ENCODE measurements around the gene RRP12. TPM values are rescaled to one million over a fixed set of nuclear protein-coding genes. Genes with fewer than 3 reads are reported as not detected.

The RRP12 gene
- total and polyA plus RNA-seq, 2 donors (not counting 3 experiments of a cell fraction or from before 2014, with no cell fraction given) = 13.6 to 35.8 TPM

DNA sequence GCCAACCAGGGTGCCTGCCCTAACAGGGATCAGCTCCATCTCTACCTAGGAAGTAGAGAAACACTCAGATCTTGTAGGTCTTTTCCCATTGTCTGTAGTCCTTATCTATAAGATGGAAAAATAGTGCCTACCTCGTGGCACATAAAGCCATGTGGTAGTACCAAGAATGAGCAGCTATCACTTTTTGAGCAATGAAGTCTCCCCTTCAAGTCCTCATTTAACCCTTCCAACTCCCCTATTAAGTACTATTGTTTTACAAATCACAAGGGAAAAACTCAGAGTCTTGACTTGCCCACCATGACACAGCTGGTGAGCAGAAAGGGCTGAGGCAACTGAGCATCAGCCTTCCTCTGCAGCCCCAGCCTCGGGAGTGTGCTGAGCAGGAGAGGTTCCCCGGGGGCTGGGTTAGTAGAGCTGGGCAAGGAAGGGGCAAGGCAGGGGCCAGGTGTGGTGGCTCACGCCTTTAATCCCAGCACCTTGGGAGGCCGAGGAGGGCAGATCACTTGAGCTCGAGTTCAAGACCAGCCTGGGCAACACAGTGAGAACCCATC is 69.9 kb downstream of the RRP12 start:
- TF ChIP-seq, protein P1, sequence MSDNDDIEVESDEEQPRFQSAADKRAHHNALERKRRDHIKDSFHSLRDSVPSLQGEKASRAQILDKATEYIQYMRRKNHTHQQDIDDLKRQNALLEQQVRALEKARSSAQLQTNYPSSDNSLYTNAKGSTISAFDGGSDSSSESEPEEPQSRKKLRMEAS (IDR thresholded peaks at IDR 0.05; ENCODE audit: insufficient read depth, insufficient read length) = no peak
- TF ChIP-seq EZH2 (IDR thresholded peaks at IDR 0.05; ENCODE audit: borderline replicate concordance, low read depth, low read length, severe bottlenecking) (no peak), FOS (IDR thresholded peaks at IDR 0.05; ENCODE audit: borderline replicate concordance, insufficient read depth, low read length) (no peak), POLR2A (IDR thresholded peaks at IDR 0.05; ENCODE audit: low read depth, low read length) (no peak), JUN (IDR thresholded peaks at IDR 0.05; ENCODE audit: borderline replicate concordance, insufficient read depth, insufficient read length, low read depth) (no peak), GATA2 (IDR thresholded peaks at IDR 0.05; ENCODE audit: insufficient read depth, insufficient read length, low read depth, low read length) (no peak), POLR2AphosphoS5 (IDR thresholded peaks at IDR 0.05; ENCODE audit: insufficient read depth, low read depth, low read length) (no peak), MYC (IDR thresholded peaks at IDR 0.05; ENCODE audit: low read depth, low read length) (no peak)
- TF ChIP-seq, protein P2, sequence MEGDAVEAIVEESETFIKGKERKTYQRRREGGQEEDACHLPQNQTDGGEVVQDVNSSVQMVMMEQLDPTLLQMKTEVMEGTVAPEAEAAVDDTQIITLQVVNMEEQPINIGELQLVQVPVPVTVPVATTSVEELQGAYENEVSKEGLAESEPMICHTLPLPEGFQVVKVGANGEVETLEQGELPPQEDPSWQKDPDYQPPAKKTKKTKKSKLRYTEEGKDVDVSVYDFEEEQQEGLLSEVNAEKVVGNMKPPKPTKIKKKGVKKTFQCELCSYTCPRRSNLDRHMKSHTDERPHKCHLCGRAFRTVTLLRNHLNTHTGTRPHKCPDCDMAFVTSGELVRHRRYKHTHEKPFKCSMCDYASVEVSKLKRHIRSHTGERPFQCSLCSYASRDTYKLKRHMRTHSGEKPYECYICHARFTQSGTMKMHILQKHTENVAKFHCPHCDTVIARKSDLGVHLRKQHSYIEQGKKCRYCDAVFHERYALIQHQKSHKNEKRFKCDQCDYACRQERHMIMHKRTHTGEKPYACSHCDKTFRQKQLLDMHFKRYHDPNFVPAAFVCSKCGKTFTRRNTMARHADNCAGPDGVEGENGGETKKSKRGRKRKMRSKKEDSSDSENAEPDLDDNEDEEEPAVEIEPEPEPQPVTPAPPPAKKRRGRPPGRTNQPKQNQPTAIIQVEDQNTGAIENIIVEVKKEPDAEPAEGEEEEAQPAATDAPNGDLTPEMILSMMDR (IDR thresholded peaks at IDR 0.05; ENCODE audit: extremely low read depth in 1 of 2, insufficient read depth in 1 of 2, low read depth in 1 of 2, low read length in 2 of 2) = no peak
- peaks cover 11% of the 10 kb centered on the region for H3K4me1 ChIP-seq (ENCODE audit: control insufficient read depth, extremely low read depth, insufficient read depth, low read length)
- ChIA-PET POLR2A (interaction anchor here (3.4 kb wide), 1 partner anchor 12 kb away, joined by 10 read pairs; the partner anchor contains the start of gene FRAT1), CTCF (interaction anchor here (1.5 to 4.4 kb wide), 6 partner anchors 8 to 259 kb away, joined by 4 to 73 read pairs (median 18); partner anchors contain the start of gene RRP12)
- peaks cover 0 to 5% of the 10 kb centered on the region in 2 experiments for H3K36me3 ChIP-seq (ENCODE audit: control insufficient read depth in 2 of 2, extremely low read depth in 1 of 2, insufficient read depth in 2 of 2, low read length in 2 of 2)
- intact Hi-C loops (cut with micrococcal nuclease) = loop anchor here (10.0 kb wide), 1 partner anchor 256 kb away; no protein-coding TSS in a partner anchor
- H3K9ac ChIP-seq (replicated peaks; ENCODE audit: extremely low read depth, insufficient read depth, low read length) = no peak overlapping the region
- no TSS peak for BruUV-seq (replicated peaks)
- H3K27me3 ChIP-seq (ENCODE audit: control insufficient read depth in 2 of 2, insufficient read depth in 2 of 2, low read length in 2 of 2) = peaks cover 3 to 7% of the 10 kb centered on the region in 2 experiments
- DNase-seq (ENCODE audit: low read depth, low spot score) (no peak), FAIRE-seq (no peak)
- H4K20me1 ChIP-seq (replicated peaks; ENCODE audit: control insufficient read depth, extremely low read depth, insufficient read depth, low read length) = no peaks in the 10 kb centered on the region
- H3K4me2 ChIP-seq (ENCODE audit: insufficient read depth, low read length) = no peak overlapping the region
- H2AFZ ChIP-seq (ENCODE audit: low read depth, low read length) = no peak overlapping the region
- peaks cover 24% of the 10 kb centered on the region for H3K79me2 ChIP-seq (ENCODE audit: control insufficient read depth, insufficient read depth, low read length)
- H3K9me3 ChIP-seq (replicated peaks; ENCODE audit: control insufficient read depth, insufficient read depth, low read length) = no peaks in the 10 kb centered on the region
- no peak overlapping the region for H3K4me3 ChIP-seq (replicated peaks in 1 of 3; ENCODE audit: insufficient read depth in 1 of 3, low read depth in 1 of 3, low read length in 3 of 3)
- H3K27ac ChIP-seq (ENCODE audit: insufficient read depth, low read depth, low read length) = no peak overlapping the region
- H3K9me1 ChIP-seq (replicated peaks; ENCODE audit: control insufficient read depth, extremely low read depth, insufficient read depth, low read length) = no peaks in the 10 kb centered on the region
- dilution Hi-C loops (cut with MboI; ENCODE audit: extremely low pct_ligation_motif_present, low sequenced_read_pairs) = no loop called here

Measured in endothelial cell of umbilical vein (primary cell).